Measurements from ENCODE around the gene SNAI3. TPM values are rescaled to one million over a fixed set of nuclear protein-coding genes. Genes with fewer than 3 reads are reported as not detected.

SNAI3 gene
- total and polyA plus RNA-seq, 8 donors, result 0.19 to 1.9 (median 0.72) TPM

DNA sequence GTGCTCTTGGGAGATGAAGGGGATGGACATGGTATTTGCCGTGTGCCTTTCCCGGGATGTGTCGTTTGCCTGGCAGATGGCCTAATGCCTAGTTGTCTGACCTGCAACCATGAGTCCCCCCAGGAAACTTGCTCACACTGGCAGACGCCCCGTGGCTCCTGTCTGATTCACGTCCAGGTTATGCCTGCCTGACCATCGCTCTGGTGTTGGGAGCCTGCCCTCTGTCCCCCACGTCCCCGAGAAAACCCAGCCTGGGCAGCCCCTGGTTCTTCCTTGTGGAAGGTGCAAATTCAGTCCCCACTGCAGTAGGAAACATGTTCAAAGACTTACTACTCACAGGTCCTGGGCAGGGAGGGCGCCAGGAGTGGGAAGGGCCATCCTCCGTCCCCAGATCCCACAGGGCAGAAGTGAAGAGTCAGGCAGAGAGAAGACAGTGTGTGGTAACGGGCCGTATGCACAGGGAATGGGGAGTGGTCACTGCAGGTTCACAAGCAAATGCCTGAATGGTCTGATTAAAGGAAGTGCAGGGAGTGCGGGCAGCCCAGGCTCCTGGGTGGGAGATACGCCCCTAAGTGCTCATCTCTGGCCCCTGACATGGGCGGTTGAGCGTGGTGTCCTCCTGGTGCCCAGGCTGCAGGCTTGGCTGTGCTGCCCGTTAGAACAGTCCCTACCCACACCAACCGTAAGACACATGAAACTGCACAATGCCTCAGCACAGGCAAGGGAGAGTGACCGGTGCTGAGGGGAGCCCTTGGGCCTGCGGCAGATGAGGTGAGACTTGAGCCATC, 4.2 kb upstream of the SNAI3 start:
- no peak for TF ChIP-seq CTCF (IDR thresholded peaks at IDR 0.05)

DNA sequence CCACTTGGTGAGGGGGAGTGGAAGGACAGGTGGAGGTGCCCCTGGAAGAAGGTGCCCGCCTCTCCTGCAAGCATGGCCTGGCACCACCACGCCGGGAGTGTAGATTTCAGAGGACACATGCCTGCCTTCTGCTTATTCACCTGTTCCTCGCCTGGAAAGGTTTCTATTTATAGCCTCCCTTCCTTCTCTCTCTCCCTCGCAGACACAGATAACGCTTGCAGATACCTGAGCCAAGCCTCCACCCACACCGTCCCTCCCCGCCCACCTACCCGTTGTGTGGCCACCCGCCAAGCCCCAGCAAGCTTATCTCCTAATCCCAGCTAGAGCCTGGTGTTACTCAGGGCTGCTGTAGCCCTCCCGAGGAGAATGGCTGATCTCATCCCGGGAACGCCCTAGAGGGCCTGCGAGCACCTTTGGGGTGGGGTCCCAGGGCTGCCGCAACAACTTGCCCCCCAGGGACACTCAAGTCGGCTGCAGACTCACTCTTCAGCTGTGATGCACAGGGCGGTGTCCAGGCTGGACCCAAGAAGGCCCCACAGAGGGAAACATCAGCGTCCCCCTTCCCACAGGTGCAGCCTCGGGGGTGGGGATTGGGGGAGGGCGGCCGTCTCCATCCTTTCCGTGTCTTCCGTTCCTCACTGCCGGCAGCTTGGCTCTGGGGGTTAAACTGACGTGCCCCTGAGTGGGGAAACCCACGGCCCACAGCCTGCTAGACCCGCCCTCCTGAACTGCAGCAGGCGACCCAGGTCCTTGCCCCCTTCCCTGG, 1.9 kb upstream of the SNAI3 start:
- no peak for FAIRE-seq
- no peak overlapping the region for H3K4me3 ChIP-seq
- TF ChIP-seq CTCF (IDR thresholded peaks at IDR 0.05), result no peak
- peaks cover 10 to 25% (median 24%) of the 10 kb centered on the region in 3 donors for H3K4me1 ChIP-seq
- no peaks in the 10 kb centered on the region for H3K27me3 ChIP-seq
- intact Hi-C loops (cut with DNase I), result no loop called here
- H3K27ac ChIP-seq, result peak overlapping the region in 3 of 4 donors; percentile 17 to 68 (median 58)
- peak; percentile 62 to 78 (median 74) for ATAC-seq
- peak; percentile 87 to 96 (median 93) for DNase-seq
- no peaks in the 10 kb centered on the region for H3K36me3 ChIP-seq
- WGBS, 2 donors, result 14 to 17% methylated on average over 28 of the region's 28 CpGs
- H3K9me3 ChIP-seq, result no peaks in the 10 kb centered on the region

More for the DNA sequence above, 4.2 kb upstream of the SNAI3 start:
- no peak overlapping the region for H3K4me3 ChIP-seq
- ATAC-seq (no peak), DNase-seq (peak in 3 of 6 donors; percentile 29 to 57 (median 43)), FAIRE-seq (no peak)
- intact Hi-C loops (cut with DNase I), result no loop called here
- no peaks in the 10 kb centered on the region for H3K27me3 ChIP-seq
- no peak overlapping the region for H3K27ac ChIP-seq
- WGBS, 2 donors, result 77 to 87% methylated on average over 18 to 21 of the region's 21 CpGs
- H3K4me1 ChIP-seq, result peaks cover 10 to 21% (median 19%) of the 10 kb centered on the region in 3 donors
- no peaks in the 10 kb centered on the region for H3K36me3 ChIP-seq
- H3K9me3 ChIP-seq, result no peaks in the 10 kb centered on the region

DNA sequence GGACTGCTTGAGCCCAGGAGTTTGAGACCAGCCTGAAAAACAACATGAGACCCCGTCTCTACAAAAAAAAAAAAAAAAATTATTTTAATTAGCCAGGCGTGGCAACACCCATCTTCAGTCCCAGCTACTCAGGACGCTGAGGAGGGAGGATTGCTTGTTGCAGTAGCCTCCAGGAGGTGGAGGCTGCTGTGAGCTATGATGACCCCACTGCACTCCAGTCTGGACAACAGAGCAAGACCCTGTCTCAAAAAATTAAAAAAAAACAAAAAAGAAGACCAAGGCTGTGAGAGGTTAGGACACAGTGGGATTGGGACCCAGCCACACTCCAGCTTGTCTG, 1.3 kb upstream of the SNAI3 start:
- H3K27ac ChIP-seq, result peak overlapping the region in 3 of 4 donors; percentile 17 to 68 (median 58)

DNA sequence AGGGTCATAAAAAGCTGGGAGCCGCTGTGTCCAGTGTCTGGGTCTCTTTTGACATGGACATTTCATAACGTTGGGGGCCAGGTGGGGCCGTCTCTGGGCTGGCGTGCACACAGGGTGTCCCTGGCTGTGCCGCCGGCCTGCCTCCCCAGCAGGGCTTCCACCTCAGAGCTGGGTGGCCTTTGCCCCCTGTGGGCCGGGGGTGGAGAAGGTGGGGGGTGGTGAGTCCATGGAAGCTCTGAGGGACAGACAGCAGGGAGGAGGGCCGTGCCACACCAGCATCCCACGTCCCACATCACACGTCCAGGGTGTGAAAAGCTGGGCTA, 908 bp upstream of the SNAI3 start:
- no peaks in the 10 kb centered on the region for H3K27me3 ChIP-seq

More for the DNA sequence above, 1.3 kb upstream of the SNAI3 start:
- WGBS, 2 donors, result 41 to 50% methylated on average over 3 of the region's 3 CpGs
- ATAC-seq (no peak), FAIRE-seq (no peak), DNase-seq (no peak)
- Histone ChIP-seq H3K4me1 (peaks cover 10 to 25% (median 24%) of the 10 kb centered on the region in 3 donors), H3K36me3 (no peaks in the 10 kb centered on the region), H3K4me3 (no peak overlapping the region), H3K9me3 (no peaks in the 10 kb centered on the region), H3K27me3 (no peaks in the 10 kb centered on the region)
- no peak for TF ChIP-seq CTCF (IDR thresholded peaks at IDR 0.05)
- intact Hi-C loops (cut with DNase I), result no loop called here

More for the DNA sequence above, 908 bp upstream of the SNAI3 start:
- H3K36me3 ChIP-seq, result no peaks in the 10 kb centered on the region
- H3K9me3 ChIP-seq, result no peaks in the 10 kb centered on the region
- DNase-seq (peak in 2 of 6 donors; percentile 33 to 45), FAIRE-seq (no peak), ATAC-seq (no peak)
- no peak for TF ChIP-seq CTCF (IDR thresholded peaks at IDR 0.05)
- no peak overlapping the region for H3K4me3 ChIP-seq
- H3K4me1 ChIP-seq, result peaks cover 10 to 25% (median 24%) of the 10 kb centered on the region in 3 donors
- 36 to 43% methylated on average over 10 of the region's 10 CpGs for WGBS, 2 donors
- intact Hi-C loops (cut with DNase I), result no loop called here
- H3K27ac ChIP-seq, result peak overlapping the region; percentile 22 to 68 (median 31)
